Hematopoietic multipotent progenitor cell treated with erythropoietin and hydrocortisone succinate and interleukin-3 and kit ligand, for 17 days (in vitro differentiated cells): ENCODE measurements around the gene SLC17A7.
"Not testable (repeated sequence)": the region's sequence is repeated elsewhere in the genome, so short reads cannot be mapped to it uniquely, and the experiment has no call there.

Source experiments
- DNase-seq: peaks from one replicate; pipeline ENCODE4 v3.0.0-alpha.2; 2015; ENCODE audit warnings: low spot score

Gene SLC17A7

GRCh38 chr19:49444100-49444700, 2.9 kb upstream of the SLC17A7 start:
- DNase-seq = not testable (repeated sequence)

GRCh38 chr19:49443366-49444099, 2.2 kb upstream of the SLC17A7 start:
- DNase-seq = peak; percentile 94

GRCh38 chr19:49442771-49443365, 1.5 kb upstream of the SLC17A7 start:
- peak; percentile 76 for DNase-seq

GRCh38 chr19:49442354-49442753, 1.0 kb upstream of the SLC17A7 start:
- DNase-seq = no peak

GRCh38 chr19:49441960-49442350, 628 bp upstream of the SLC17A7 start:
- no peak for DNase-seq

GRCh38 chr19:49440439-49441209, 703 bp downstream of the SLC17A7 start:
- no peak for DNase-seq

GRCh38 chr19:49439836-49440235, 1.5 kb downstream of the SLC17A7 start:
- no peak for DNase-seq

GRCh38 chr19:49438261-49438660, 3.1 kb downstream of the SLC17A7 start:
- no peak for DNase-seq

GRCh38 chr19:49437231-49437630, 4.1 kb downstream of the SLC17A7 start:
- DNase-seq = no peak

- peak; percentile 57 for DNase-seq
Observed at GRCh38 chr19:49436381-49437017, 4.8 kb downstream of the SLC17A7 start.

- DNase-seq = no peak
Observed at GRCh38 chr19:49435670-49436069, 5.7 kb downstream of the SLC17A7 start.

GRCh38 chr19:49434907-49435583, 6.3 kb downstream of the SLC17A7 start:
- DNase-seq = no peak

- DNase-seq = no peak
Observed at GRCh38 chr19:49433240-49433901, 8.0 kb downstream of the SLC17A7 start.

GRCh38 chr19:49432141-49433073, 8.9 kb downstream of the SLC17A7 start:
- DNase-seq = no peak

- DNase-seq = no peak
Observed at GRCh38 chr19:49431330-49431749, 10.0 kb downstream of the SLC17A7 start.

GRCh38 chr19:49430678-49431329, 10.5 kb downstream of the SLC17A7 start:
- no peak for DNase-seq

GRCh38 chr19:49430172-49430677, 11.1 kb downstream of the SLC17A7 start:
- no peak for DNase-seq

- DNase-seq = no peak
Observed at GRCh38 chr19:49428547-49429451, 12.5 kb downstream of the SLC17A7 start.
